Activated naive CD8-positive, alpha-beta T cell treated with anti-CD3 and anti-CD28 coated beads, Interleukin-2, amount 50 U/mL, for 24 hours (primary cell): ENCODE data around the gene RNF114.
"Not testable (repeated sequence)": the region's sequence is repeated elsewhere in the genome, so short reads cannot be mapped to it uniquely, and the experiment has no call there.

Experiments
- ATAC-seq: fragments of 150-1000 bp; cut with Tn5 transposase; one replicate; pipeline ENCODE4 v1.10.0; 2021
- DNase-seq: peaks from one replicate; pipeline ENCODE4 v3.0.0; 2021
- H3K27ac Mint-ChIP-seq: one replicate; pipeline ENCODE4 v1.8.0; 2021; ENCODE audit warnings: mild to moderate bottlenecking, mixed read lengths
- H3K27me3 Mint-ChIP-seq: one replicate; pipeline ENCODE4 v1.8.0; 2021; ENCODE audit warnings: mixed read lengths
- H3K36me3 Mint-ChIP-seq: one replicate; pipeline ENCODE4 v1.8.0; 2021; ENCODE audit warnings: low read depth, mixed read lengths
- H3K4me1 Mint-ChIP-seq: one replicate; pipeline ENCODE4 v1.8.0; 2021; ENCODE audit warnings: mixed read lengths
- H3K4me3 Mint-ChIP-seq: one replicate; pipeline ENCODE4 v1.8.0; 2021; ENCODE audit warnings: mild to moderate bottlenecking, moderate library complexity, mixed read lengths
- H3K9me3 Mint-ChIP-seq: one replicate; pipeline ENCODE4 v1.8.0; 2021; ENCODE audit warnings: mixed read lengths

Gene RNF114

GRCh38 chr20:49894073-49894470 is 42.1 kb upstream of the RNF114 start:
- peak; percentile 54 for ATAC-seq
- H3K9me3 Mint-ChIP-seq, result no peaks in the 10 kb centered on the region
- no peaks in the 10 kb centered on the region for H3K36me3 Mint-ChIP-seq
- peak overlapping the region; percentile 32 for H3K4me3 Mint-ChIP-seq
- H3K27ac Mint-ChIP-seq, result peak overlapping the region; percentile 87
- peak; percentile 32 for DNase-seq
- peaks cover 35% of the 10 kb centered on the region for H3K4me1 Mint-ChIP-seq
- no peaks in the 10 kb centered on the region for H3K27me3 Mint-ChIP-seq

GRCh38 chr20:49895474-49896093 is 40.6 kb upstream of the RNF114 start:
- not testable (repeated sequence) for H3K27me3 Mint-ChIP-seq, H3K9me3 Mint-ChIP-seq, ATAC-seq, H3K36me3 Mint-ChIP-seq, DNase-seq, H3K4me3 Mint-ChIP-seq
- Mint-ChIP-seq H3K4me1 (peaks cover 35% of the 10 kb centered on the region), H3K27ac (peak overlapping the region; percentile 24)

GRCh38 chr20:49896204-49896603 is 40.0 kb upstream of the RNF114 start:
- DNase-seq (no peak), ATAC-seq (no peak)
- Mint-ChIP-seq H3K9me3 (no peaks in the 10 kb centered on the region), H3K27ac (no peak overlapping the region), H3K4me1 (peaks cover 35% of the 10 kb centered on the region), H3K27me3 (no peaks in the 10 kb centered on the region), H3K36me3 (no peaks in the 10 kb centered on the region), H3K4me3 (no peak overlapping the region)

GRCh38 chr20:49899541-49900383 is 36.4 kb upstream of the RNF114 start:
- Mint-ChIP-seq H3K36me3 (peaks cover 9% of the 10 kb centered on the region), H3K27ac (no peak overlapping the region), H3K4me3 (no peak overlapping the region), H3K27me3 (no peaks in the 10 kb centered on the region), H3K9me3 (no peaks in the 10 kb centered on the region), H3K4me1 (peaks cover 4% of the 10 kb centered on the region)
- ATAC-seq (no peak), DNase-seq (no peak)

- Mint-ChIP-seq H3K36me3 (peaks cover 19% of the 10 kb centered on the region), H3K4me3 (no peak overlapping the region), H3K27me3 (no peaks in the 10 kb centered on the region), H3K9me3 (no peaks in the 10 kb centered on the region), H3K27ac (no peak overlapping the region), H3K4me1 (no peaks in the 10 kb centered on the region)
- DNase-seq, result no peak
- ATAC-seq, result no peak
These were observed 34.6 kb upstream of the RNF114 start for GRCh38 chr20:49901588-49901987.

GRCh38 chr20:49904440-49905214 is 31.6 kb upstream of the RNF114 start:
- no peak overlapping the region for H3K27ac Mint-ChIP-seq
- H3K4me3 Mint-ChIP-seq, result no peak overlapping the region
- H3K4me1 Mint-ChIP-seq, result no peaks in the 10 kb centered on the region
- DNase-seq, result no peak
- peaks cover 28% of the 10 kb centered on the region for H3K36me3 Mint-ChIP-seq
- ATAC-seq, result no peak
- H3K27me3 Mint-ChIP-seq, result no peaks in the 10 kb centered on the region
- no peaks in the 10 kb centered on the region for H3K9me3 Mint-ChIP-seq

- Mint-ChIP-seq H3K4me1 (no peaks in the 10 kb centered on the region), H3K27ac (peak overlapping the region; percentile 46), H3K27me3 (no peaks in the 10 kb centered on the region), H3K4me3 (no peak overlapping the region), H3K9me3 (no peaks in the 10 kb centered on the region), H3K36me3 (peaks cover 28% of the 10 kb centered on the region)
- ATAC-seq (no peak), DNase-seq (no peak)
These were observed 30.6 kb upstream of the RNF114 start for GRCh38 chr20:49905415-49906091.

GRCh38 chr20:49906101-49906604 is 30.0 kb upstream of the RNF114 start:
- Mint-ChIP-seq H3K4me1 (no peaks in the 10 kb centered on the region), H3K27ac (no peak overlapping the region), H3K27me3 (no peaks in the 10 kb centered on the region), H3K4me3 (no peak overlapping the region), H3K9me3 (no peaks in the 10 kb centered on the region), H3K36me3 (peaks cover 28% of the 10 kb centered on the region)
- ATAC-seq (no peak), DNase-seq (no peak)

- DNase-seq, result no peak
- H3K4me3 Mint-ChIP-seq, result no peak overlapping the region
- no peak overlapping the region for H3K27ac Mint-ChIP-seq
- no peaks in the 10 kb centered on the region for H3K9me3 Mint-ChIP-seq
- H3K27me3 Mint-ChIP-seq, result no peaks in the 10 kb centered on the region
- peaks cover 28% of the 10 kb centered on the region for H3K36me3 Mint-ChIP-seq
- no peaks in the 10 kb centered on the region for H3K4me1 Mint-ChIP-seq
- ATAC-seq, result no peak
These were observed 29.5 kb upstream of the RNF114 start for GRCh38 chr20:49906615-49907154.

GRCh38 chr20:49907405-49908257 is 28.6 kb upstream of the RNF114 start:
- no peak overlapping the region for H3K27ac Mint-ChIP-seq
- ATAC-seq, result no peak

GRCh38 chr20:49908258-49908565 is 28.0 kb upstream of the RNF114 start:
- Mint-ChIP-seq H3K9me3 (no peaks in the 10 kb centered on the region), H3K27ac (no peak overlapping the region), H3K4me3 (no peak overlapping the region), H3K4me1 (peaks cover 6% of the 10 kb centered on the region), H3K36me3 (peaks cover 29% of the 10 kb centered on the region), H3K27me3 (no peaks in the 10 kb centered on the region)
- DNase-seq (no peak), ATAC-seq (no peak)

More at GRCh38 chr20:49907405-49908257, 28.6 kb upstream of the RNF114 start:
- Mint-ChIP-seq H3K27me3 (no peaks in the 10 kb centered on the region), H3K9me3 (no peaks in the 10 kb centered on the region), H3K4me3 (no peak overlapping the region), H3K36me3 (peaks cover 31% of the 10 kb centered on the region), H3K4me1 (peaks cover 4% of the 10 kb centered on the region)
- DNase-seq, result no peak

GRCh38 chr20:49909499-49910339 is 26.5 kb upstream of the RNF114 start:
- H3K36me3 Mint-ChIP-seq, result peaks cover 22% of the 10 kb centered on the region
- H3K27me3 Mint-ChIP-seq, result no peaks in the 10 kb centered on the region
- no peak overlapping the region for H3K4me3 Mint-ChIP-seq
- H3K4me1 Mint-ChIP-seq, result peaks cover 21% of the 10 kb centered on the region
- H3K27ac Mint-ChIP-seq, result no peak overlapping the region
- H3K9me3 Mint-ChIP-seq, result no peaks in the 10 kb centered on the region
- DNase-seq (no peak), ATAC-seq (no peak)

- H3K4me3 Mint-ChIP-seq, result no peak overlapping the region
- ATAC-seq (no peak), DNase-seq (no peak)
- peaks cover 23% of the 10 kb centered on the region for H3K4me1 Mint-ChIP-seq
- H3K36me3 Mint-ChIP-seq, result peaks cover 19% of the 10 kb centered on the region
- H3K27me3 Mint-ChIP-seq, result no peaks in the 10 kb centered on the region
- H3K9me3 Mint-ChIP-seq, result no peaks in the 10 kb centered on the region
- peak overlapping the region; percentile 27 for H3K27ac Mint-ChIP-seq
These were observed 25.9 kb upstream of the RNF114 start for GRCh38 chr20:49910340-49910706.
